SU-DHL-6 (cell line): Measurements from ENCODE around the gene CLEC2D.
"Not testable (repeated sequence)": the region's sequence is repeated elsewhere in the genome, so short reads cannot be mapped to it uniquely, and the experiment has no call there.

Source experiments
- H2AFZ ChIP-seq: fragments of 200-600 bp; sonication (generic); 2 replicates; pipeline ENCODE4 v1.6.1; 2014; ENCODE audit warnings: low read depth, mild to moderate bottlenecking, moderate library complexity, mixed read lengths, antibody characterized with exemption, low read length; ENCODE audit not compliant: severe bottlenecking
- H3F3A ChIP-seq: fragments of 200-600 bp; shearing (Covaris generic); 2 replicates; pipeline ENCODE4 v1.6.0; 2016; ENCODE audit warnings: antibody characterized with exemption, mild to moderate bottlenecking; ENCODE audit not compliant: insufficient read depth
- H3K27ac ChIP-seq: fragments of 200-600 bp; sonication (generic); 2 replicates; pipeline ENCODE4 v1.5.1; 2016; ENCODE audit warnings: low read depth, mild to moderate bottlenecking, low read length, moderate library complexity, mixed read lengths
- H3K27me3 ChIP-seq: fragments of 200-600 bp; sonication (generic), shearing (Covaris generic); 2 replicates; pipeline ENCODE4 v1.6.0; 2014; ENCODE audit warnings: mild to moderate bottlenecking, low read length
- H3K36me3 ChIP-seq: fragments of 200-600 bp; sonication (generic); 2 replicates; pipeline ENCODE4 v1.6.1; 2014; ENCODE audit warnings: mild to moderate bottlenecking, low read length, mixed read lengths
- H3K4me2 ChIP-seq: fragments of 300-600, 200-600 bp; shearing (Covaris generic), sonication (generic); 2 replicates; pipeline ENCODE4 v1.6.0; 2014; ENCODE audit warnings: low read length, low read depth, mild to moderate bottlenecking; ENCODE audit not compliant: poor library complexity, severe bottlenecking
- H3K4me3 ChIP-seq: fragments of 200-600 bp; sonication (generic); 2 replicates; pipeline ENCODE4 v1.5.1; 2014; ENCODE audit warnings: antibody characterized with exemption, low read length, mild to moderate bottlenecking, mixed read lengths; ENCODE audit not compliant: insufficient read depth, poor library complexity, severe bottlenecking
- H3K79me2 ChIP-seq: fragments of 200-600 bp; sonication (generic); 2 replicates; pipeline ENCODE4 v1.6.1; 2014; ENCODE audit warnings: mild to moderate bottlenecking, low read length, moderate library complexity; ENCODE audit not compliant: insufficient read depth
- H3K9ac ChIP-seq: fragments of 200-600 bp; sonication (generic); 2 replicates; pipeline ENCODE4 v1.7.0; 2014; ENCODE audit warnings: mild to moderate bottlenecking, low read length
- H3K9me2 ChIP-seq: fragments of 200-600 bp; sonication (generic); replicated peaks from 2 replicates; pipeline ENCODE4 v1.6.1; 2014; ENCODE audit warnings: low read length; ENCODE audit not compliant: insufficient read depth
- H3K9me3 ChIP-seq: fragments of 200-600 bp; sonication (generic); 2 replicates; pipeline ENCODE4 v1.6.1; 2014; ENCODE audit warnings: low read length, mixed read lengths; ENCODE audit not compliant: insufficient read depth
- H4K20me1 ChIP-seq: fragments of 200-600 bp; sonication (generic); 2 replicates; pipeline ENCODE4 v1.6.1; 2014; ENCODE audit warnings: low read depth, mild to moderate bottlenecking, antibody characterized with exemption, low read length, moderate library complexity, mixed read lengths
- EZH2phosphoT487 ChIP-seq: fragments of 200-600 bp; sonication (generic), shearing (Covaris generic); conservative IDR thresholded peaks from 2 replicates; pipeline ENCODE4 v1.6.1; 2018; ENCODE audit warnings: mild to moderate bottlenecking, antibody characterized with exemption, low read length, moderate library complexity, mixed read lengths
- TF ChIP-seq, protein P1 (sequence below): fragments of 200-600 bp; sonication (generic); IDR thresholded peaks from one replicate; pipeline ENCODE4 v1.5.1; 2017; ENCODE audit warnings: antibody characterized with exemption, mild to moderate bottlenecking, low read length, moderate library complexity; ENCODE audit not compliant: insufficient read depth, poor library complexity, severe bottlenecking

CLEC2D gene

GRCh38 chr12:9702255-9702654 is 32.7 kb downstream of the CLEC2D start:
- Histone ChIP-seq H3K9ac (peak overlapping the region; percentile 46), H3F3A (peaks cover 45% of the 10 kb centered on the region), H3K4me3 (no peak overlapping the region), H4K20me1 (no peaks in the 10 kb centered on the region), H3K9me2 (no peaks in the 10 kb centered on the region), H2AFZ (no peak overlapping the region), H3K36me3 (no peaks in the 10 kb centered on the region), H3K79me2 (no peaks in the 10 kb centered on the region), H3K4me2 (peak overlapping the region; percentile 47), H3K27ac (peak overlapping the region; percentile 77), H3K27me3 (no peaks in the 10 kb centered on the region), H3K9me3 (no peaks in the 10 kb centered on the region)
- TF ChIP-seq, protein P1, sequence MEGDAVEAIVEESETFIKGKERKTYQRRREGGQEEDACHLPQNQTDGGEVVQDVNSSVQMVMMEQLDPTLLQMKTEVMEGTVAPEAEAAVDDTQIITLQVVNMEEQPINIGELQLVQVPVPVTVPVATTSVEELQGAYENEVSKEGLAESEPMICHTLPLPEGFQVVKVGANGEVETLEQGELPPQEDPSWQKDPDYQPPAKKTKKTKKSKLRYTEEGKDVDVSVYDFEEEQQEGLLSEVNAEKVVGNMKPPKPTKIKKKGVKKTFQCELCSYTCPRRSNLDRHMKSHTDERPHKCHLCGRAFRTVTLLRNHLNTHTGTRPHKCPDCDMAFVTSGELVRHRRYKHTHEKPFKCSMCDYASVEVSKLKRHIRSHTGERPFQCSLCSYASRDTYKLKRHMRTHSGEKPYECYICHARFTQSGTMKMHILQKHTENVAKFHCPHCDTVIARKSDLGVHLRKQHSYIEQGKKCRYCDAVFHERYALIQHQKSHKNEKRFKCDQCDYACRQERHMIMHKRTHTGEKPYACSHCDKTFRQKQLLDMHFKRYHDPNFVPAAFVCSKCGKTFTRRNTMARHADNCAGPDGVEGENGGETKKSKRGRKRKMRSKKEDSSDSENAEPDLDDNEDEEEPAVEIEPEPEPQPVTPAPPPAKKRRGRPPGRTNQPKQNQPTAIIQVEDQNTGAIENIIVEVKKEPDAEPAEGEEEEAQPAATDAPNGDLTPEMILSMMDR: no peak
- no peak for TF ChIP-seq EZH2phosphoT487

DNA sequence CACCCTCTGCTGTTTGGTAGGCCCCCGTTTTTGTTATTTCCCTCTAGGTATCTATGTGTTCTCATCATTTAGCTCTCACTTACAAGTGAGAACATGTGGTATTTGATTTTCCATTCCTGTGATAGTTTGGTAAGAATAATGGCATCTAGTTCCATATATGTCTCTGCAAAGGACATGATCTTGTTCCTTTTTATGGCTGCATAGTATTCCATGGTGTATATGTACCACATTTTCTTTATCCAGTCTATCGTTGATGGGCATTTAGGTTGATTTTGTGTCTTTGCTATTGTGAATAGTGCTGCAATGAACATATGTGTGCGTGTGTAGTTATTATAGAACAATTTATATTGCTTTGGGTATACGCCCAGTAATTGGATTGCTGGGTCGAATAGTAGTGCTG is 35.0 kb downstream of the CLEC2D start:
- not testable (repeated sequence) for H3K4me3 ChIP-seq, H3K9me3 ChIP-seq, H3K9ac ChIP-seq, H3K9me2 ChIP-seq, H3K27me3 ChIP-seq, H2AFZ ChIP-seq, H3K36me3 ChIP-seq, H3K4me2 ChIP-seq, H4K20me1 ChIP-seq, H3K79me2 ChIP-seq, H3K27ac ChIP-seq
- peaks cover 24% of the 10 kb centered on the region for H3F3A ChIP-seq

DNA sequence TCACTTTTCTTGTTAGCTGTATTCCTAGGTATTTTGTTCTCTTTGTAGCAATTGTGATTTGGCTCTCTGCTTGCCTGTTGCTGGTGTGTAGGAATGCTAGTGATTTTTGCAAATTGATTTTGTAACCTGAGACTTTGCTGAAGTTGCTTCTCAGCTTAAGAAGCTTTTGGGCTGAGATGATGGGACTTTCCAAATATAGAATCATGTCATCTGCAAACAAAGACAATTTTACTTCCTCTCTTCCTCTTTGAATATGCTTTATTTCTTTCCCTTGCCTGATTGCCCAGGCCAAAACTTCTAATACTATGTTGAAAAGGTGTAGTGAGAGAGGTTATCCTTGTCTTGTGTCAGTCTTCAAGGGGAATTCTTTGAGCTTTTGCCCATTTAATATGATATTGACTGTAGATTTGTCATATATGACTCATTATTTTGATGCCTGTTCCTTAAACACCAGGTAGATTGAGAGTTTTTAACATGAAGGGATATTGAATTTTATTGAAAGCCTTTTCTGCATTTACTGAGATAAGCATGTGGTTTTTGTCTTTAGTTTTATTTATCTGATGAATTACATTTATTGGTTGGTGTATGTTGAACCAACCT is 36.7 kb downstream of the CLEC2D start:
- no peaks in the 10 kb centered on the region for H3K79me2 ChIP-seq
- H3K4me3 ChIP-seq: no peak overlapping the region
- no peaks in the 10 kb centered on the region for H3K27me3 ChIP-seq
- no peaks in the 10 kb centered on the region for H3K36me3 ChIP-seq
- no peaks in the 10 kb centered on the region for H3K9me3 ChIP-seq
- no peaks in the 10 kb centered on the region for H3K9me2 ChIP-seq
- H3F3A ChIP-seq: peaks cover 7% of the 10 kb centered on the region; the same call in 1 of the 2 replicates
- peak overlapping the region; percentile 26 for H2AFZ ChIP-seq
- peak overlapping the region; percentile 24 for H3K4me2 ChIP-seq
- TF ChIP-seq EZH2phosphoT487: no peak
- TF ChIP-seq, protein P1: no peak
- H3K27ac ChIP-seq: peak overlapping the region; percentile 44
- no peaks in the 10 kb centered on the region for H4K20me1 ChIP-seq
- H3K9ac ChIP-seq: 0 out of 2 replicates have a peak overlapping the region, but pooled peaks have one; percentile 11

- Histone ChIP-seq H3K4me2 (peak overlapping the region; percentile 54), H3K9me3 (no peaks in the 10 kb centered on the region), H2AFZ (peak overlapping the region; percentile 47), H3F3A (no peaks in the 10 kb centered on the region; the same call in 1 of the 2 replicates), H3K9me2 (no peaks in the 10 kb centered on the region), H3K36me3 (no peaks in the 10 kb centered on the region), H3K79me2 (no peaks in the 10 kb centered on the region), H3K4me3 (no peak overlapping the region), H3K27me3 (no peaks in the 10 kb centered on the region), H4K20me1 (no peaks in the 10 kb centered on the region), H3K27ac (peak overlapping the region; percentile 76), H3K9ac (peak overlapping the region; percentile 51)
- TF ChIP-seq EZH2phosphoT487: no peak
- TF ChIP-seq, protein P1: no peak
Measured at GRCh38 chr12:9707356-9707755, 37.8 kb downstream of the CLEC2D start.
